ENCODE data around the gene CHST13.

The CHST13 gene

DNA sequence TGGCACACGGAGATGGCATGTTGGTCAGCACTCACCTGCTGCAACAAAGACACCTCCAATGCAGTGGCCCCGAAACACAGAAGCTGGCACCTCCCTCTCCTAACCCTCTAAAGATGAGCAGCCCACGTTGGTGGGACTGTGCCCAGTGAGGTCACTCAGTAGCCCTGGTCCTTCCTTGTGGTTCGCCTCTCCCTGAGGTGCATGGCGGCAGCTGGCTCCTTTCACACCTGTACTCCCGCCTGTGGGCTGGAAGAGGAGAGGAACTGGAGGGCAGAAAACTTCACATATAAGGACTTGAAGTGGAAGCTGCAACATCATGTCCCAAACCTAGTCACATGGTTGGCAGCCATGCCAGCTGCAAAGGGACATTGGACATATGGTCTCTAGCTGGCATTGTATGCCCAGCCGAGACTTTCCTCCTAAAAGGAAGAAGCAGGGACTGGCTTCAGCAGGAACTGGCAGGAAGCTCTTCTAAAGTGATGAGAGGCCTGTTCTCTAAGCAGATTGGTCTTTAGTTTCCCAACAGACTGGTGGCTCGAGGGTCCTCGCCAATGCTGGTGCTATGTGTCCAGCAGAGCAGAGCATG is 45.5 kb downstream of the CHST13 start:
- Histone ChIP-seq H3K9me3 (ENCODE audit: control insufficient read depth, insufficient read depth, low read depth, low read length) (no peaks in the 10 kb centered on the region), H3K4me3 (ENCODE audit: low read depth, low read length) (no peak overlapping the region), H3K27ac (ENCODE audit: extremely low read depth, low read depth, low read length) (no peak overlapping the region), H3K36me3 (ENCODE audit: control insufficient read depth in 2 of 2, insufficient read depth in 1 of 2, low read length in 2 of 2) (no peaks in the 10 kb centered on the region), H3K4me1 (ENCODE audit: control insufficient read depth, insufficient read depth, low read length) (no peaks in the 10 kb centered on the region)
- TF ChIP-seq ZNF521 (tag by site-specific recombination; IDR thresholded peaks at IDR 0.05) (no peak), ZNF302 (tag by site-specific recombination; IDR thresholded peaks at IDR 0.05; ENCODE audit: low read depth) (no peak), ZNF830 (tag by site-specific recombination; IDR thresholded peaks at IDR 0.05; ENCODE audit: low read depth) (no peak), ZNF138 (tag by site-specific recombination; IDR thresholded peaks at IDR 0.05; ENCODE audit: borderline replicate concordance) (no peak), MZF1 (tag by site-specific recombination; IDR thresholded peaks at IDR 0.05; ENCODE audit: borderline replicate concordance) (no peak)
- TF ChIP-seq, protein P1, sequence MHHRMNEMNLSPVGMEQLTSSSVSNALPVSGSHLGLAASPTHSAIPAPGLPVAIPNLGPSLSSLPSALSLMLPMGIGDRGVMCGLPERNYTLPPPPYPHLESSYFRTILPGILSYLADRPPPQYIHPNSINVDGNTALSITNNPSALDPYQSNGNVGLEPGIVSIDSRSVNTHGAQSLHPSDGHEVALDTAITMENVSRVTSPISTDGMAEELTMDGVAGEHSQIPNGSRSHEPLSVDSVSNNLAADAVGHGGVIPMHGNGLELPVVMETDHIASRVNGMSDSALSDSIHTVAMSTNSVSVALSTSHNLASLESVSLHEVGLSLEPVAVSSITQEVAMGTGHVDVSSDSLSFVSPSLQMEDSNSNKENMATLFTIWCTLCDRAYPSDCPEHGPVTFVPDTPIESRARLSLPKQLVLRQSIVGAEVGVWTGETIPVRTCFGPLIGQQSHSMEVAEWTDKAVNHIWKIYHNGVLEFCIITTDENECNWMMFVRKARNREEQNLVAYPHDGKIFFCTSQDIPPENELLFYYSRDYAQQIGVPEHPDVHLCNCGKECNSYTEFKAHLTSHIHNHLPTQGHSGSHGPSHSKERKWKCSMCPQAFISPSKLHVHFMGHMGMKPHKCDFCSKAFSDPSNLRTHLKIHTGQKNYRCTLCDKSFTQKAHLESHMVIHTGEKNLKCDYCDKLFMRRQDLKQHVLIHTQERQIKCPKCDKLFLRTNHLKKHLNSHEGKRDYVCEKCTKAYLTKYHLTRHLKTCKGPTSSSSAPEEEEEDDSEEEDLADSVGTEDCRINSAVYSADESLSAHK (tag by site-specific recombination; IDR thresholded peaks at IDR 0.05) = no peak
- TF ChIP-seq, protein P2, sequence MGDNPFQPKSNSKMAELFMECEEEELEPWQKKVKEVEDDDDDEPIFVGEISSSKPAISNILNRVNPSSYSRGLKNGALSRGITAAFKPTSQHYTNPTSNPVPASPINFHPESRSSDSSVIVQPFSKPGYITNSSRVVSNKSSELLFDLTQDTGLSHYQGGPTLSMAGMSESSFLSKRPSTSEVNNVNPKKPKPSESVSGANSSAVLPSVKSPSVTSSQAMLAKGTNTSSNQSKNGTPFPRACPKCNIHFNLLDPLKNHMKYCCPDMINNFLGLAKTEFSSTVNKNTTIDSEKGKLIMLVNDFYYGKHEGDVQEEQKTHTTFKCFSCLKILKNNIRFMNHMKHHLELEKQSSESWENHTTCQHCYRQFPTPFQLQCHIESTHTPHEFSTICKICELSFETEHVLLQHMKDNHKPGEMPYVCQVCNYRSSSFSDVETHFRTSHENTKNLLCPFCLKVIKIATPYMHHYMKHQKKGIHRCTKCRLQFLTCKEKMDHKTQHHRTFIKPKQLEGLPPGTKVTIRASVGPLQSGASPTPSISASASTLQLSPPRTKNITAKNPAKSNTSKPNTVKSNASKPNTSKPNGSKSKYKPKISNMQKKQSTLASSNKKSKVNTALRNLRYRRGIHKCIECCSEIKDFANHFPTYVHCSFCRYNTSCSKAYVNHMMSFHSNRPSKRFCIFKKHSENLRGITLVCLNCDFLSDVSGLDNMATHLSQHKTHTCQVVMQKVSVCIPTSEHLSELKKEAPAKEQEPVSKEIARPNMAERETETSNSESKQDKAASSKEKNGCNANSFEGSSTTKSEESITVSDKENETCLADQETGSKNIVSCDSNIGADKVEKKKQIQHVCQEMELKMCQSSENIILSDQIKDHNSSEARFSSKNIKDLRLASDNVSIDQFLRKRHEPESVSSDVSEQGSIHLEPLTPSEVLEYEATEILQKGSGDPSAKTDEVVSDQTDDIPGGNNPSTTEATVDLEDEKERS (tag by site-specific recombination; IDR thresholded peaks at IDR 0.05) = no peak
- TF ChIP-seq, protein P3, sequence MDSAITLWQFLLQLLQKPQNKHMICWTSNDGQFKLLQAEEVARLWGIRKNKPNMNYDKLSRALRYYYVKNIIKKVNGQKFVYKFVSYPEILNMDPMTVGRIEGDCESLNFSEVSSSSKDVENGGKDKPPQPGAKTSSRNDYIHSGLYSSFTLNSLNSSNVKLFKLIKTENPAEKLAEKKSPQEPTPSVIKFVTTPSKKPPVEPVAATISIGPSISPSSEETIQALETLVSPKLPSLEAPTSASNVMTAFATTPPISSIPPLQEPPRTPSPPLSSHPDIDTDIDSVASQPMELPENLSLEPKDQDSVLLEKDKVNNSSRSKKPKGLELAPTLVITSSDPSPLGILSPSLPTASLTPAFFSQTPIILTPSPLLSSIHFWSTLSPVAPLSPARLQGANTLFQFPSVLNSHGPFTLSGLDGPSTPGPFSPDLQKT (IDR thresholded peaks at IDR 0.05; ENCODE audit: borderline replicate concordance, low read depth, low read length) = no peak
- TF ChIP-seq, protein P4, sequence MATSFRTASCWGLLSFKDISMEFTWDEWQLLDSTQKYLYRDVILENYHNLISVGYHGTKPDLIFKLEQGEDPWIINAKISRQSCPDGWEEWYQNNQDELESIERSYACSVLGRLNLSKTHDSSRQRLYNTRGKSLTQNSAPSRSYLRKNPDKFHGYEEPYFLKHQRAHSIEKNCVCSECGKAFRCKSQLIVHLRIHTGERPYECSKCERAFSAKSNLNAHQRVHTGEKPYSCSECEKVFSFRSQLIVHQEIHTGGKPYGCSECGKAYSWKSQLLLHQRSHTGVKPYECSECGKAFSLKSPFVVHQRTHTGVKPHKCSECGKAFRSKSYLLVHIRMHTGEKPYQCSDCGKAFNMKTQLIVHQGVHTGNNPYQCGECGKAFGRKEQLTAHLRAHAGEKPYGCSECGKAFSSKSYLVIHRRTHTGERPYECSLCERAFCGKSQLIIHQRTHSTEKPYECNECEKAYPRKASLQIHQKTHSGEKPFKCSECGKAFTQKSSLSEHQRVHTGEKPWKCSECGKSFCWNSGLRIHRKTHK (tag by site-specific recombination; IDR thresholded peaks at IDR 0.05) = no peak
- CTCF ChIA-PET = interaction anchor here (0.6 kb wide), 1 partner anchor 1505 kb away, joined by 3 read pairs; no protein-coding TSS in a partner anchor
- POLR2A ChIA-PET = no interaction called here

DNA sequence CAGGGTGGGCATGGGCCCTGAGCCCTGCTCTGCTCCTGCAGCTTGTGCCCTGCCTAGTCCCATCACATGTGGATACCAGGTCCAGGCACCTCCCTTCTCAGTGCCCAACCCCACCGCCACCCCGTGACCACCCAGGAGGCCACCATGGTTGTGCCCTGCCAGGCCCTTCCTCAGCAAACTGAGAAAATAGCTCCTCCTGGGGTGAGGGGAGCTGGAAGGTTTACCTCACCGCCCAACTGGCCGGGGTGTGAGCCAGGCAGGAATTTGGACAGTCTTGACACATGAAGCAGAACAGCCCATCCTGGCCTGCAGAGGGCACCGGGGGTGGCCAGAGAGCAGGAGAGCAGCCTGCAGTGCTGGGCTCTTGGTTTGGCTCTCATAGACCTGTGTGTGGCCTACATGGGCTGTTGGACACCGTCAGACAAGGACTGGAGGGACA is 46.2 kb downstream of the CHST13 start:
- Histone ChIP-seq H3K27ac (ENCODE audit: extremely low read depth, low read depth, low read length) (no peak overlapping the region), H3K4me1 (ENCODE audit: control insufficient read depth, insufficient read depth, low read length) (no peaks in the 10 kb centered on the region), H3K4me3 (ENCODE audit: low read depth, low read length) (no peak overlapping the region), H3K36me3 (ENCODE audit: control insufficient read depth in 2 of 2, insufficient read depth in 1 of 2, low read length in 2 of 2) (no peaks in the 10 kb centered on the region), H3K9me3 (ENCODE audit: control insufficient read depth, insufficient read depth, low read depth, low read length) (no peaks in the 10 kb centered on the region)
- TF ChIP-seq EGR2 (tag by site-specific recombination; IDR thresholded peaks at IDR 0.05; ENCODE audit: low read depth) (no peak), ZBTB20 (tag by site-specific recombination; IDR thresholded peaks at IDR 0.05) (no peak), ZNF416 (tag by site-specific recombination; IDR thresholded peaks at IDR 0.05) (no peak), ZNF530 (tag by site-specific recombination; IDR thresholded peaks at IDR 0.05; ENCODE audit: low read depth) (no peak), ZIC2 (tag by site-specific recombination; IDR thresholded peaks at IDR 0.05) (peak; percentile 57), TCF7L2 (IDR thresholded peaks at IDR 0.05; ENCODE audit: borderline replicate concordance, low read depth, low read length) (no peak), ZNF600 (tag by site-specific recombination; IDR thresholded peaks at IDR 0.05) (no peak)
- TF ChIP-seq, protein P5, sequence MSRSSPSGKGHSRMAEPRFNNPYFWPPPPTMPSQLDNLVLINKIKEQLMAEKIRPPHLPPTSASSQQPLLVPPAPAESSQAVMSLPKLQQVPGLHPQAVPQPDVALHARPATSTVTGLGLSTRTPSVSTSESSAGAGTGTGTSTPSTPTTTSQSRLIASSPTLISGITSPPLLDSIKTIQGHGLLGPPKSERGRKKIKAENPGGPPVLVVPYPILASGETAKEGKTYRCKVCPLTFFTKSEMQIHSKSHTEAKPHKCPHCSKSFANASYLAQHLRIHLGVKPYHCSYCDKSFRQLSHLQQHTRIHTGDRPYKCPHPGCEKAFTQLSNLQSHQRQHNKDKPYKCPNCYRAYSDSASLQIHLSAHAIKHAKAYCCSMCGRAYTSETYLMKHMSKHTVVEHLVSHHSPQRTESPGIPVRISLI (tag by site-specific recombination; IDR thresholded peaks at IDR 0.05) = no peak
- TF ChIP-seq, protein P6, sequence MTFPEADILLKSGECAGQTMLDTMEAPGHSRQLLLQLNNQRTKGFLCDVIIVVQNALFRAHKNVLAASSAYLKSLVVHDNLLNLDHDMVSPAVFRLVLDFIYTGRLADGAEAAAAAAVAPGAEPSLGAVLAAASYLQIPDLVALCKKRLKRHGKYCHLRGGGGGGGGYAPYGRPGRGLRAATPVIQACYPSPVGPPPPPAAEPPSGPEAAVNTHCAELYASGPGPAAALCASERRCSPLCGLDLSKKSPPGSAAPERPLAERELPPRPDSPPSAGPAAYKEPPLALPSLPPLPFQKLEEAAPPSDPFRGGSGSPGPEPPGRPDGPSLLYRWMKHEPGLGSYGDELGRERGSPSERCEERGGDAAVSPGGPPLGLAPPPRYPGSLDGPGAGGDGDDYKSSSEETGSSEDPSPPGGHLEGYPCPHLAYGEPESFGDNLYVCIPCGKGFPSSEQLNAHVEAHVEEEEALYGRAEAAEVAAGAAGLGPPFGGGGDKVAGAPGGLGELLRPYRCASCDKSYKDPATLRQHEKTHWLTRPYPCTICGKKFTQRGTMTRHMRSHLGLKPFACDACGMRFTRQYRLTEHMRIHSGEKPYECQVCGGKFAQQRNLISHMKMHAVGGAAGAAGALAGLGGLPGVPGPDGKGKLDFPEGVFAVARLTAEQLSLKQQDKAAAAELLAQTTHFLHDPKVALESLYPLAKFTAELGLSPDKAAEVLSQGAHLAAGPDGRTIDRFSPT (tag by site-specific recombination; IDR thresholded peaks at IDR 0.05) = no peak
- ChIA-PET CTCF (interaction anchor here (0.6 kb wide), 1 partner anchor 1504 kb away, joined by 3 read pairs; no protein-coding TSS in a partner anchor), POLR2A (no interaction called here)
